ENCODE results near the gene MATK.
A peak's percentile ranks its signal among the peaks of the same experiment; 100 is the strongest.
"Not testable (repeated sequence)": the region's sequence is repeated elsewhere in the genome, so short reads cannot be mapped to it uniquely, and the experiment has no call there.

Gene MATK

GRCh38 chr19:3785938-3786824 is at the start of gene MATK:
TSS of gene MATK (minus strand) at chr19:3786381. CDS start at chr19:3785135, 1,246 bp downstream.
- no peak for DNase-seq (ENCODE audit: low spot score)

GRCh38 chr19:3835055-3835435 is 48.9 kb upstream of the MATK start:
- DNase-seq (ENCODE audit: low spot score) = no peak

- no peak for DNase-seq (ENCODE audit: low spot score)
Observed at GRCh38 chr19:3834349-3835054, 48.3 kb upstream of the MATK start.

GRCh38 chr19:3833578-3834348 is 47.6 kb upstream of the MATK start:
- DNase-seq (ENCODE audit: low spot score) = no peak

GRCh38 chr19:3832001-3832400 is 45.8 kb upstream of the MATK start:
- no peak for DNase-seq (ENCODE audit: low spot score)

GRCh38 chr19:3831601-3832000 is 45.4 kb upstream of the MATK start:
- no peak for DNase-seq (ENCODE audit: low spot score)

- no peak for DNase-seq (ENCODE audit: low spot score)
Observed at GRCh38 chr19:3830621-3831589, 44.7 kb upstream of the MATK start.

- DNase-seq (ENCODE audit: low spot score) = no peak
Observed at GRCh38 chr19:3827306-3827705, 41.1 kb upstream of the MATK start.

GRCh38 chr19:3826163-3826562 is 40.0 kb upstream of the MATK start:
- no peak for DNase-seq (ENCODE audit: low spot score)

GRCh38 chr19:3825286-3825956 is 39.2 kb upstream of the MATK start:
- DNase-seq (ENCODE audit: low spot score) = no peak

- no peak for DNase-seq (ENCODE audit: low spot score)
Observed at GRCh38 chr19:3823350-3823713, 37.2 kb upstream of the MATK start.

- no peak for DNase-seq (ENCODE audit: low spot score)
Observed at GRCh38 chr19:3822683-3823349, 36.6 kb upstream of the MATK start.

GRCh38 chr19:3821857-3822364 is 35.7 kb upstream of the MATK start:
- DNase-seq (ENCODE audit: low spot score) = peak; percentile 40

GRCh38 chr19:3821156-3821555 is 35.0 kb upstream of the MATK start:
- DNase-seq (ENCODE audit: low spot score) = no peak

- DNase-seq (ENCODE audit: low spot score) = no peak
Observed at GRCh38 chr19:3819989-3820388, 33.8 kb upstream of the MATK start.

GRCh38 chr19:3818918-3819317 is 32.7 kb upstream of the MATK start:
- DNase-seq (ENCODE audit: low spot score) = no peak

- DNase-seq (ENCODE audit: low spot score) = no peak
Observed at GRCh38 chr19:3818466-3818865, 32.3 kb upstream of the MATK start.

GRCh38 chr19:3817761-3818160 is 31.6 kb upstream of the MATK start:
- DNase-seq (ENCODE audit: low spot score) = no peak

- no peak for DNase-seq (ENCODE audit: low spot score)
Observed at GRCh38 chr19:3816566-3817218, 30.5 kb upstream of the MATK start.

GRCh38 chr19:3816148-3816547 is 30.0 kb upstream of the MATK start:
- not testable (repeated sequence) for DNase-seq (ENCODE audit: low spot score)
